K562 (cell line): Measurements from ENCODE around the gene TBL1Y. TPM values are rescaled to one million over a fixed set of nuclear protein-coding genes. Genes with fewer than 3 reads are reported as not detected.

Experiments used
- ATAC-seq: fragments of 200-7000 bp; cut with Tn5 transposase; 3 replicates; pipeline ENCODE4 v1.9.1; 2020; ENCODE audit warnings: moderate library complexity
- BruUV-seq: library from RNA; stranded (reverse); fragments of 400-500 nt; replicated peaks from 2 replicates; lab custom pipeline; 2021; lab: Mats Ljungman, UMichigan
- CTCF ChIA-PET: fragments of 300-600 bp; formaldehyde crosslinking; extraction: SDS; loops from one replicate; lab custom pipeline; 2021; ENCODE audit warnings: low intra/inter-chr PET ratio; lab: Yijun Ruan, JAX
- POLR2A ChIA-PET: fragments of 300-600, 350-650 bp; sonication (Branson Sonifier 250); formaldehyde crosslinking; extraction: SDS; loops from one replicate; lab custom pipeline; 2021; ENCODE audit warnings: antibody characterized with exemption, inconsistent platforms; lab: Yijun Ruan, JAX
- DNase-seq, 4 experiments: peaks; one replicate each; pipeline versions ENCODE4 v3.0.0 to v3.0.0-alpha.2; 2011 to 2018; ENCODE audit warnings: low spot score in 3 of 4, mixed read lengths in 3 of 4; ENCODE audit errors: extremely low read depth in 1 of 4
- FAIRE-seq: peaks from 2 replicates; lab custom pipeline; 2011; peaks lifted over from hg19 to GRCh38; lab: Jason Lieb, UNC
- H2AFZ ChIP-seq: 2 replicates; pipeline ENCODE4 v1.6.0; 2011; ENCODE audit warnings: low read depth, low read length, control low read depth, inconsistent platforms
- H3K27ac ChIP-seq: fragments of 200-600 bp; 3 replicates; pipeline ENCODE4 v1.8.0; 2011; ENCODE audit warnings: low read depth, mild to moderate bottlenecking, control low read depth, inconsistent platforms, low read length, moderate library complexity, mixed read lengths; ENCODE audit errors: extremely low read depth
- H3K27me3 ChIP-seq, 2 experiments: fragments of 300-600 bp in 1 of 2; 2 replicates in 1 of 2; 3 replicates in 1 of 2; pipeline versions ENCODE4 v1.6.0 to v1.8.0; 2011; ENCODE audit warnings: inconsistent platforms in 2 of 2, low read length in 2 of 2, mild to moderate bottlenecking in 1 of 2, mixed read lengths in 1 of 2, moderate library complexity in 1 of 2; ENCODE audit not compliant: control insufficient read depth in 2 of 2, insufficient read depth in 2 of 2
- H3K36me3 ChIP-seq: fragments of 300-600 bp; 3 replicates; pipeline ENCODE4 v1.8.0; 2011; ENCODE audit warnings: mild to moderate bottlenecking, low read length, inconsistent platforms; ENCODE audit not compliant: control insufficient read depth, insufficient read depth
- H3K4me1 ChIP-seq, 2 experiments: fragments of 200-600 bp in 1 of 2; replicated peaks in 1 of 2; 2 replicates in 1 of 2; 3 replicates in 1 of 2; pipeline versions ENCODE4 v1.5.1 to v1.8.0; 2011; ENCODE audit warnings: inconsistent platforms in 2 of 2, low read length in 2 of 2, mild to moderate bottlenecking in 1 of 2, mixed read lengths in 1 of 2, moderate library complexity in 1 of 2; ENCODE audit not compliant: control insufficient read depth in 2 of 2, insufficient read depth in 2 of 2
- H3K4me2 ChIP-seq: 2 replicates; pipeline ENCODE4 v1.6.1; 2011; ENCODE audit warnings: low read length, control low read depth, inconsistent platforms, mixed read lengths; ENCODE audit not compliant: insufficient read depth
- H3K4me3 ChIP-seq: fragments of 200-600 bp; sonication (generic), shearing (Covaris generic); 2 replicates; pipeline ENCODE4 v1.5.1; 2016; ENCODE audit warnings: control low read depth, inconsistent platforms
- H3K79me2 ChIP-seq: fragments of 200-600 bp; 3 replicates; pipeline ENCODE4 v1.8.0; 2011; ENCODE audit warnings: low read length, inconsistent platforms; ENCODE audit not compliant: control insufficient read depth, insufficient read depth
- H3K9ac ChIP-seq, 2 experiments: 2 replicates each; pipeline versions ENCODE4 v1.6.0 to v1.6.1; 2011; ENCODE audit warnings: low read depth in 2 of 2, low read length in 2 of 2, control low read depth in 1 of 2, inconsistent platforms in 1 of 2, mild to moderate bottlenecking in 1 of 2, mixed read lengths in 1 of 2; ENCODE audit not compliant: insufficient read depth in 1 of 2
- H3K9me1 ChIP-seq: one replicate; pipeline ENCODE4 v1.6.0; 2011; ENCODE audit warnings: inconsistent platforms, mild to moderate bottlenecking, low read length, moderate library complexity; ENCODE audit not compliant: control insufficient read depth, insufficient read depth
- H3K9me3 ChIP-seq: replicated peaks from 2 replicates; pipeline ENCODE4 v1.5.1; 2011; ENCODE audit warnings: low read depth, low read length, inconsistent platforms; ENCODE audit not compliant: control insufficient read depth, insufficient read depth
- H4K20me1 ChIP-seq: replicated peaks from 2 replicates; pipeline ENCODE4 v1.6.1; 2011; ENCODE audit warnings: low read length, inconsistent platforms, mixed read lengths; ENCODE audit not compliant: control insufficient read depth, insufficient read depth
- CHCHD3 ChIP-seq: fragments of 250-450 bp; sonication (Bioruptor Pico); IDR thresholded peaks from 2 replicates; pipeline ENCODE4 v2.1.2; 2022; ENCODE audit warnings: mild to moderate bottlenecking
- CREB1 ChIP-seq, 2 experiments: sonication (generic) in 1 of 2; formaldehyde crosslinking in 1 of 2; IDR thresholded peaks; 2 replicates each; pipeline versions ENCODE4 v1.6.1 to v1.8.0; 2012 to 2022; ENCODE audit warnings: inconsistent platforms in 1 of 2, mild to moderate bottlenecking in 1 of 2, missing genetic modification reagents in 1 of 2, moderate library complexity in 1 of 2
- HNRNPK ChIP-seq: fragments of 200-400 bp; formaldehyde crosslinking; IDR thresholded peaks from one replicate; pipeline ENCODE4 v1.6.1; 2018; ENCODE audit warnings: mild to moderate bottlenecking, low read depth, low read length; ENCODE audit not compliant: poor library complexity, severe bottlenecking
- RFX7 ChIP-seq: fragments of 250-450 bp; sonication (Bioruptor Pico); IDR thresholded peaks from 2 replicates; pipeline ENCODE4 v1.5.1; 2021; ENCODE audit warnings: mild to moderate bottlenecking
- ZEB2 ChIP-seq: fragments of 450-650 bp; IDR thresholded peaks from 2 replicates; pipeline ENCODE4 v1.6.1; 2016
- ZNF77 ChIP-seq: fragments of 250-450 bp; sonication (Bioruptor Pico); IDR thresholded peaks from 2 replicates; pipeline ENCODE4 v1.5.0; 2020
- WGBS: fragments of 100-300 bp; shearing (Covaris generic); methylation state at CpG from one replicate; pipeline ENCODE4 v1.1.6; 2016; ENCODE audit warnings: low coverage, mixed read lengths; ENCODE audit not compliant: insufficient coverage; ENCODE audit errors: missing lambda C conversion rate; 5-methylcytosine and 5-hydroxymethylcytosine counted together
- in situ Hi-C: fragments of 300-500 bp; cut with MboI; formaldehyde crosslinking; loops from 4 replicates; pipeline ENCODE4 v1.15.0; 2018; ENCODE audit warnings: inconsistent platforms, mixed read lengths
- intact Hi-C: fragments of 100-400 bp; cut with micrococcal nuclease; formaldehyde crosslinking; loops from 2 replicates; pipeline ENCODE4 v1.14.2; 2022
- polyA plus RNA-seq, 8 experiments: library from polyadenylated mRNA; depleted of rRNA in 4 of 8; stranded (reverse) in 5 of 8; unstranded in 3 of 8; fragments of >200 nt; fragmentation: Nextera tagmentation in 2 of 8; fragmentation: Illumina TruSeq in 1 of 8; extraction: Ambion mirVana in 2 of 8; extraction: Trizol in 1 of 8; gene quantifications; 2 replicates each; pipeline versions ENCODE4 v1.2.1 to v1.2.3, GENCODE V29; 2011 to 2014; ENCODE audit warnings: inconsistent platforms in 1 of 8, missing spikeins in 1 of 8
- total RNA-seq, 7 experiments: library from RNA; depleted of rRNA in 6 of 7; stranded (reverse); fragments of >200 nt in 6 of 7; fragmentation: Illumina TruSeq in 2 of 7; extraction: Trizol in 2 of 7; gene quantifications; 2 replicates each; pipeline versions ENCODE4 v1.2.1 to v1.2.3, GENCODE V29; 2011 to 2021; ENCODE audit warnings: low replicate concordance in 1 of 7
- TF ChIP-seq, protein P1 (sequence below): fragments of 250-450 bp; sonication (Bioruptor Pico); IDR thresholded peaks from 2 replicates; pipeline ENCODE4 v1.9.0; 2021; ENCODE audit warnings: mild to moderate bottlenecking
- TF ChIP-seq, protein P2 (sequence below): sonication (generic); formaldehyde crosslinking; IDR thresholded peaks from 2 replicates; pipeline ENCODE4 v1.8.1; 2023; ENCODE audit warnings: mild to moderate bottlenecking, missing genetic modification reagents

TBL1Y gene
- total and polyA plus RNA-seq, 9 of the 15 experiments (the other 6 are each of a cell fraction or from before 2014, with no cell fraction given), result not detected

DNA sequence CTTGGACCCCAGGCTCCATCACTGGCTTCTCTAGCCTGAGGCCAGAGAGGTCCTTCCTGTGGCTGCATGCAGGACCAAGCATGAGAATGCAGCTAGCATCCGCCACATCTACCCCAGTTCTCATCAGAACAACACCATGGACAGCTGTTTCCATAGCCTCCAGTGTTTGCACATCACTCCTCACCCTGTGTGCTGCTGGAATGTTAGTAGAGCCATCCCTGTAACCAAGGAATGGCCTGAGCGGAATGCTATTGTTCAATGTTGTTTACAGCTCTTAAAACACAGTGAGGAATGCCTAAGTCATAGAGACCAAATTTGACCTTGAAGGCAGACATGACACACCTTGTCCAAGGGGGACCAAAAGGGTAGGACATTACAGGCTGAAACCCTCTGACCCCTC, 183.9 kb downstream of the TBL1Y start:
- ChIA-PET CTCF (no interaction called here), POLR2A (no interaction called here)
- Histone ChIP-seq H3K27ac (no peak overlapping the region), H3K79me2 (no peaks in the 10 kb centered on the region), H3K4me1 (no peaks in the 10 kb centered on the region), H3K27me3 (no peaks in the 10 kb centered on the region), H2AFZ (no peak overlapping the region), H3K36me3 (no peaks in the 10 kb centered on the region), H4K20me1 (no peaks in the 10 kb centered on the region), H3K4me2 (no peak overlapping the region), H3K9me1 (no peaks in the 10 kb centered on the region), H3K9ac (no peak overlapping the region), H3K4me3 (no peak overlapping the region), H3K9me3 (no peaks in the 10 kb centered on the region)
- in situ Hi-C loops (no loop called here), intact Hi-C loops (no loop called here)
- DNase-seq, result no peak
- WGBS, result no CpG with 5 or more reads among the region's 2 CpGs
- BruUV-seq, result no TSS peak
- TF ChIP-seq, protein P1, sequence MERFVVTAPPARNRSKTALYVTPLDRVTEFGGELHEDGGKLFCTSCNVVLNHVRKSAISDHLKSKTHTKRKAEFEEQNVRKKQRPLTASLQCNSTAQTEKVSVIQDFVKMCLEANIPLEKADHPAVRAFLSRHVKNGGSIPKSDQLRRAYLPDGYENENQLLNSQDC (CRISPR knock-in tag), result no peak
- TF ChIP-seq ZNF77 (CRISPR knock-in tag) (no peak), HNRNPK (no peak), RFX7 (CRISPR knock-in tag) (no peak), ZEB2 (no peak), CREB1 (IDR thresholded peaks at IDR 0.05) (no peak), CREB1 (CRISPR knock-in tag; IDR thresholded peaks at IDR 0.05) (no peak), CHCHD3 (CRISPR knock-in tag) (no peak)
- TF ChIP-seq, protein P2, sequence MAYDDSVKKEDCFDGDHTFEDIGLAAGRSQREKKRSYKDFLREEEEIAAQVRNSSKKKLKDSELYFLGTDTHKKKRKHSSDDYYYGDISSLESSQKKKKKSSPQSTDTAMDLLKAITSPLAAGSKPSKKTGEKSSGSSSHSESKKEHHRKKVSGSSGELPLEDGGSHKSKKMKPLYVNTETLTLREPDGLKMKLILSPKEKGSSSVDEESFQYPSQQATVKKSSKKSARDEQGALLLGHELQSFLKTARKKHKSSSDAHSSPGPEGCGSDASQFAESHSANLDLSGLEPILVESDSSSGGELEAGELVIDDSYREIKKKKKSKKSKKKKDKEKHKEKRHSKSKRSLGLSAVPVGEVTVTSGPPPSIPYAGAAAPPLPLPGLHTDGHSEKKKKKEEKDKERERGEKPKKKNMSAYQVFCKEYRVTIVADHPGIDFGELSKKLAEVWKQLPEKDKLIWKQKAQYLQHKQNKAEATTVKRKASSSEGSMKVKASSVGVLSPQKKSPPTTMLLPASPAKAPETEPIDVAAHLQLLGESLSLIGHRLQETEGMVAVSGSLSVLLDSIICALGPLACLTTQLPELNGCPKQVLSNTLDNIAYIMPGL (CRISPR knock-in tag), result no peak
- no peak for FAIRE-seq
- ATAC-seq, result no peak
